Liver (tissue), 3 donors: ENCODE measurements around the gene NDUFS6.

ENCODE experiments used
- ATF3 ChIP-seq: IDR thresholded peaks from 2 replicates; pipeline ENCODE4 v1.6.1; 2016; ENCODE audit warnings: antibody characterized with exemption
- HNF4A ChIP-seq, 2 donors: conservative IDR thresholded peaks; 2 replicates each; pipeline ENCODE4 v1.6.1; 2016; ENCODE audit warnings: antibody characterized with exemption in 2 of 2, mild to moderate bottlenecking in 2 of 2
- JUND ChIP-seq, 2 donors: IDR thresholded peaks; 2 replicates each; pipeline ENCODE4 v1.6.1; 2016; ENCODE audit warnings: antibody characterized with exemption in 2 of 2
- MAX ChIP-seq: IDR thresholded peaks from 2 replicates; pipeline ENCODE4 v1.6.1; 2016; ENCODE audit warnings: antibody characterized with exemption
- RAD21 ChIP-seq, 2 donors: IDR thresholded peaks; 2 replicates each; pipeline ENCODE4 v1.6.1; 2016; ENCODE audit warnings: antibody characterized with exemption in 2 of 2, mild to moderate bottlenecking in 2 of 2
- SP1 ChIP-seq: IDR thresholded peaks from 2 replicates; pipeline ENCODE4 v1.6.1; 2018; ENCODE audit warnings: antibody characterized with exemption, mild to moderate bottlenecking
- TAF1 ChIP-seq: conservative IDR thresholded peaks from 2 replicates; pipeline ENCODE4 v1.6.1; 2016; ENCODE audit warnings: antibody characterized with exemption, mild to moderate bottlenecking
- YY1 ChIP-seq: IDR thresholded peaks from 2 replicates; pipeline ENCODE4 v1.6.1; 2016; ENCODE audit warnings: antibody characterized with exemption, mild to moderate bottlenecking
- TF ChIP-seq, protein P1 (sequence below): fragments of 150-350 bp; IDR thresholded peaks from 2 replicates; pipeline ENCODE4 v1.5.1; 2017; ENCODE audit warnings: improper control_type of control experiment, low read depth, low read length; ENCODE audit not compliant: missing input control
- TF ChIP-seq, protein P2 (sequence below): IDR thresholded peaks from 2 replicates; pipeline ENCODE4 v1.6.1; 2016; ENCODE audit warnings: antibody characterized with exemption, mild to moderate bottlenecking
- donor health status: healthy.
- donor health status: healthy.

- TF ChIP-seq MAX (no peak), ATF3 (no peak), TAF1 (no peak), SP1 (no peak), RAD21 (IDR thresholded peaks at IDR 0.05) (no peak), HNF4A (conservative IDR thresholded peaks at IDR 0.05) (no peak), YY1 (no peak), JUND (IDR thresholded peaks at IDR 0.05) (no peak)
- TF ChIP-seq, protein P1, sequence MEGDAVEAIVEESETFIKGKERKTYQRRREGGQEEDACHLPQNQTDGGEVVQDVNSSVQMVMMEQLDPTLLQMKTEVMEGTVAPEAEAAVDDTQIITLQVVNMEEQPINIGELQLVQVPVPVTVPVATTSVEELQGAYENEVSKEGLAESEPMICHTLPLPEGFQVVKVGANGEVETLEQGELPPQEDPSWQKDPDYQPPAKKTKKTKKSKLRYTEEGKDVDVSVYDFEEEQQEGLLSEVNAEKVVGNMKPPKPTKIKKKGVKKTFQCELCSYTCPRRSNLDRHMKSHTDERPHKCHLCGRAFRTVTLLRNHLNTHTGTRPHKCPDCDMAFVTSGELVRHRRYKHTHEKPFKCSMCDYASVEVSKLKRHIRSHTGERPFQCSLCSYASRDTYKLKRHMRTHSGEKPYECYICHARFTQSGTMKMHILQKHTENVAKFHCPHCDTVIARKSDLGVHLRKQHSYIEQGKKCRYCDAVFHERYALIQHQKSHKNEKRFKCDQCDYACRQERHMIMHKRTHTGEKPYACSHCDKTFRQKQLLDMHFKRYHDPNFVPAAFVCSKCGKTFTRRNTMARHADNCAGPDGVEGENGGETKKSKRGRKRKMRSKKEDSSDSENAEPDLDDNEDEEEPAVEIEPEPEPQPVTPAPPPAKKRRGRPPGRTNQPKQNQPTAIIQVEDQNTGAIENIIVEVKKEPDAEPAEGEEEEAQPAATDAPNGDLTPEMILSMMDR: no peak
- TF ChIP-seq, protein P2, sequence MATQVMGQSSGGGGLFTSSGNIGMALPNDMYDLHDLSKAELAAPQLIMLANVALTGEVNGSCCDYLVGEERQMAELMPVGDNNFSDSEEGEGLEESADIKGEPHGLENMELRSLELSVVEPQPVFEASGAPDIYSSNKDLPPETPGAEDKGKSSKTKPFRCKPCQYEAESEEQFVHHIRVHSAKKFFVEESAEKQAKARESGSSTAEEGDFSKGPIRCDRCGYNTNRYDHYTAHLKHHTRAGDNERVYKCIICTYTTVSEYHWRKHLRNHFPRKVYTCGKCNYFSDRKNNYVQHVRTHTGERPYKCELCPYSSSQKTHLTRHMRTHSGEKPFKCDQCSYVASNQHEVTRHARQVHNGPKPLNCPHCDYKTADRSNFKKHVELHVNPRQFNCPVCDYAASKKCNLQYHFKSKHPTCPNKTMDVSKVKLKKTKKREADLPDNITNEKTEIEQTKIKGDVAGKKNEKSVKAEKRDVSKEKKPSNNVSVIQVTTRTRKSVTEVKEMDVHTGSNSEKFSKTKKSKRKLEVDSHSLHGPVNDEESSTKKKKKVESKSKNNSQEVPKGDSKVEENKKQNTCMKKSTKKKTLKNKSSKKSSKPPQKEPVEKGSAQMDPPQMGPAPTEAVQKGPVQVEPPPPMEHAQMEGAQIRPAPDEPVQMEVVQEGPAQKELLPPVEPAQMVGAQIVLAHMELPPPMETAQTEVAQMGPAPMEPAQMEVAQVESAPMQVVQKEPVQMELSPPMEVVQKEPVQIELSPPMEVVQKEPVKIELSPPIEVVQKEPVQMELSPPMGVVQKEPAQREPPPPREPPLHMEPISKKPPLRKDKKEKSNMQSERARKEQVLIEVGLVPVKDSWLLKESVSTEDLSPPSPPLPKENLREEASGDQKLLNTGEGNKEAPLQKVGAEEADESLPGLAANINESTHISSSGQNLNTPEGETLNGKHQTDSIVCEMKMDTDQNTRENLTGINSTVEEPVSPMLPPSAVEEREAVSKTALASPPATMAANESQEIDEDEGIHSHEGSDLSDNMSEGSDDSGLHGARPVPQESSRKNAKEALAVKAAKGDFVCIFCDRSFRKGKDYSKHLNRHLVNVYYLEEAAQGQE: no peak
Measured at GRCh38 chr5:1801967-1802295, 724 bp downstream of the NDUFS6 start.
